CD14-positive monocyte (primary cell): ENCODE data around the gene SLC35F1. TPM values are rescaled to one million over a fixed set of nuclear protein-coding genes. Genes with fewer than 3 reads are reported as not detected.

Source experiments
- DNase-seq, 3 donors: peaks; one replicate each; pipeline ENCODE4 v3.0.0-alpha.2; 2011 to 2022
- H2AFZ ChIP-seq: 2 replicates; pipeline ENCODE4 v1.6.0; 2012; ENCODE audit warnings: mild to moderate bottlenecking, low read depth, low read length, inconsistent platforms; ENCODE audit not compliant: insufficient read depth, poor library complexity, severe bottlenecking
- H3K27ac ChIP-seq, 2 donors: 1 replicate in 1 of 2; 2 replicates in 1 of 2; pipeline ENCODE4 v1.5.1; 2012 to 2013; ENCODE audit warnings: low read length in 2 of 2, control low read depth in 1 of 2, inconsistent platforms in 1 of 2, low read depth in 1 of 2, mild to moderate bottlenecking in 1 of 2
- H3K27me3 ChIP-seq, 2 donors: one replicate each; pipeline versions ENCODE4 v1.6.0 to v1.6.1; 2011 to 2013; ENCODE audit warnings: low read length in 2 of 2; ENCODE audit not compliant: control insufficient read depth in 2 of 2, insufficient read depth in 2 of 2
- H3K36me3 ChIP-seq, 2 donors: replicated peaks in 1 of 2; 1 replicate in 1 of 2; 2 replicates in 1 of 2; pipeline versions ENCODE4 v1.5.1 to v1.6.1; 2012 to 2013; ENCODE audit warnings: low read length in 2 of 2, control low read depth in 1 of 2, inconsistent platforms in 1 of 2, mild to moderate bottlenecking in 1 of 2; ENCODE audit not compliant: insufficient read depth in 2 of 2, control insufficient read depth in 1 of 2
- H3K4me1 ChIP-seq, 2 donors: 1 replicate in 1 of 2; 2 replicates in 1 of 2; pipeline versions ENCODE4 v1.5.1 to v1.6.1; 2012 to 2013; ENCODE audit warnings: low read length in 2 of 2, control low read depth in 1 of 2, inconsistent platforms in 1 of 2, mild to moderate bottlenecking in 1 of 2, moderate library complexity in 1 of 2; ENCODE audit not compliant: insufficient read depth in 2 of 2, control insufficient read depth in 1 of 2
- H3K4me2 ChIP-seq: replicated peaks from 2 replicates; pipeline ENCODE3; 2012; ENCODE audit warnings: low read length, moderate library complexity, mild to moderate bottlenecking; ENCODE audit not compliant: poor library complexity, severe bottlenecking; ENCODE audit errors: extremely low read depth
- H3K4me3 ChIP-seq, 3 experiments: fragments of 200-600 bp in 1 of 3; sonication (generic) in 1 of 3; replicated peaks in 1 of 3; 1 replicate in 2 of 3; 2 replicates in 1 of 3; pipeline ENCODE4 v1.5.1; 2011 to 2013; ENCODE audit warnings: low read length in 3 of 3, mild to moderate bottlenecking in 3 of 3, control low read depth in 2 of 3, low read depth in 2 of 3, inconsistent platforms in 1 of 3, moderate library complexity in 1 of 3
- H3K79me2 ChIP-seq: 2 replicates; pipeline ENCODE4 v1.6.0; 2012; ENCODE audit warnings: mild to moderate bottlenecking, control low read depth, inconsistent platforms, low read length, moderate library complexity; ENCODE audit not compliant: insufficient read depth
- H3K9ac ChIP-seq: 2 replicates; pipeline ENCODE4 v1.6.0; 2017; ENCODE audit warnings: low read length, mild to moderate bottlenecking; ENCODE audit not compliant: insufficient read depth, poor library complexity, severe bottlenecking
- H3K9me3 ChIP-seq, 2 donors: replicated peaks in 1 of 2; 1 replicate in 1 of 2; 2 replicates in 1 of 2; pipeline versions ENCODE4 v1.5.1 to v1.6.1; 2012 to 2013; ENCODE audit warnings: low read length in 2 of 2, control low read depth in 1 of 2; ENCODE audit not compliant: control insufficient read depth in 1 of 2, insufficient read depth in 1 of 2
- H4K20me1 ChIP-seq: 2 replicates; pipeline ENCODE4 v1.6.0; 2012; ENCODE audit warnings: mild to moderate bottlenecking, low read length, control low read depth, moderate library complexity; ENCODE audit not compliant: insufficient read depth
- H3K27ac Mint-ChIP-seq, 7 donors: one replicate each; pipeline ENCODE4 v1.8.0; 2020; ENCODE audit warnings: mild to moderate bottlenecking in 7 of 7, mixed read lengths in 7 of 7, moderate library complexity in 6 of 7, inconsistent platforms in 2 of 7
- H3K27me3 Mint-ChIP-seq, 3 donors: one replicate each; pipeline ENCODE4 v1.8.0; 2021 to 2022; ENCODE audit warnings: low read depth in 3 of 3, mild to moderate bottlenecking in 3 of 3, mixed read lengths in 3 of 3, moderate library complexity in 3 of 3, inconsistent platforms in 1 of 3
- H3K36me3 Mint-ChIP-seq, 2 donors: one replicate each; pipeline ENCODE4 v1.8.0; 2020; ENCODE audit warnings: mixed read lengths in 2 of 2, inconsistent platforms in 1 of 2, mild to moderate bottlenecking in 1 of 2
- H3K4me1 Mint-ChIP-seq: one replicate; pipeline ENCODE4 v1.8.0; 2020; ENCODE audit warnings: mild to moderate bottlenecking, mixed read lengths
- H3K4me3 Mint-ChIP-seq, 2 donors: one replicate each; pipeline ENCODE4 v1.8.0; 2020; ENCODE audit warnings: mild to moderate bottlenecking in 2 of 2, mixed read lengths in 2 of 2, moderate library complexity in 1 of 2
- H3K9me3 Mint-ChIP-seq, 7 donors: one replicate each; pipeline ENCODE4 v1.8.0; 2020 to 2022; ENCODE audit warnings: mixed read lengths in 7 of 7, mild to moderate bottlenecking in 6 of 7, moderate library complexity in 6 of 7, inconsistent platforms in 2 of 7
- CTCF ChIP-seq: fragments of 200-600 bp; IDR thresholded peaks from one replicate; pipeline ENCODE4 v1.8.0; 2022; ENCODE audit warnings: antibody characterized with exemption, mild to moderate bottlenecking
- WGBS: methylation state at CpG from one replicate; pipeline ENCODE4 v1.1.5; 2013; ENCODE audit warnings: missing lambda C conversion rate; ENCODE audit not compliant: insufficient coverage; 5-methylcytosine and 5-hydroxymethylcytosine counted together
- intact Hi-C, 2 donors: fragments of 100-400 bp; cut with micrococcal nuclease; formaldehyde crosslinking; loops; one replicate each; pipeline versions ENCODE4 v1.15.0 to v1.15.1; 2023
- polyA plus RNA-seq, 3 donors: library from polyadenylated mRNA; depleted of rRNA in 1 of 3; unstranded in 2 of 3; stranded (reverse) in 1 of 3; fragments of 300-500 nt in 2 of 3; fragments of >200 nt in 1 of 3; fragmentation: Illumina TruSeq in 2 of 3; gene quantifications; 1 replicate in 2 of 3; 2 replicates in 1 of 3; pipeline ENCODE4 v1.2.3, GENCODE V29; 2012 to 2021

The SLC35F1 gene
- polyA plus RNA-seq, 3 donors: not detected

- no peak for DNase-seq
- Mint-ChIP-seq H3K27me3 (no peaks in the 10 kb centered on the region), H3K9me3 (peaks cover 0 to 3% (median 0%) of the 10 kb centered on the region in 7 donors), H3K4me3 (no peak overlapping the region), H3K27ac (no peak overlapping the region), H3K36me3 (no peaks in the 10 kb centered on the region), H3K4me1 (no peaks in the 10 kb centered on the region)
- H3K79me2 ChIP-seq: no peaks in the 10 kb centered on the region
- no peaks in the 10 kb centered on the region for H3K9me3 ChIP-seq
- H3K4me2 ChIP-seq: no peak overlapping the region
- H4K20me1 ChIP-seq: no peaks in the 10 kb centered on the region
- TF ChIP-seq CTCF: no peak
- no peak overlapping the region for H3K9ac ChIP-seq
- no peak overlapping the region for H3K4me3 ChIP-seq
- no peaks in the 10 kb centered on the region for H3K27me3 ChIP-seq
- intact Hi-C loops: no loop called here
- H3K36me3 ChIP-seq: no peaks in the 10 kb centered on the region
- no peak overlapping the region for H3K27ac ChIP-seq
- WGBS: 91% methylated on average over 3 of the region's 3 CpGs
- H3K4me1 ChIP-seq: no peaks in the 10 kb centered on the region
- no peak overlapping the region for H2AFZ ChIP-seq
Measured at GRCh38 chr6:118253741-118254140, 346.7 kb downstream of the SLC35F1 start.

- Histone ChIP-seq H3K36me3 (no peaks in the 10 kb centered on the region), H3K79me2 (no peaks in the 10 kb centered on the region), H4K20me1 (no peaks in the 10 kb centered on the region), H3K27ac (no peak overlapping the region), H3K27me3 (no peaks in the 10 kb centered on the region), H3K9me3 (peaks cover 0 to 3% of the 10 kb centered on the region in 2 donors), H2AFZ (no peak overlapping the region), H3K4me2 (no peak overlapping the region), H3K4me1 (no peaks in the 10 kb centered on the region), H3K9ac (no peak overlapping the region), H3K4me3 (no peak overlapping the region)
- Mint-ChIP-seq H3K36me3 (no peaks in the 10 kb centered on the region), H3K4me1 (no peaks in the 10 kb centered on the region), H3K9me3 (peaks cover 3 to 5% (median 4%) of the 10 kb centered on the region in 7 donors), H3K27me3 (peaks cover 0 to 3% (median 1%) of the 10 kb centered on the region in 3 donors), H3K27ac (no peak overlapping the region), H3K4me3 (no peak overlapping the region)
- intact Hi-C loops: no loop called here
- no peak for DNase-seq
- no CpG with 5 or more reads among the region's 2 CpGs for WGBS
- no peak for TF ChIP-seq CTCF
Measured at GRCh38 chr6:118260833-118261232, 353.8 kb downstream of the SLC35F1 start.
